Mesendoderm (in vitro differentiated cells): ENCODE results near the gene KCNAB2.

Experiments used
- DNase-seq: peaks from one replicate; pipeline ENCODE4 v3.0.0; 2013
- H2AK5ac ChIP-seq: 2 replicates; pipeline ENCODE4 v1.6.1; 2013; ENCODE audit warnings: low read length, inconsistent platforms
- H2BK120ac ChIP-seq: 2 replicates; pipeline ENCODE4 v1.6.1; 2013; ENCODE audit warnings: low read depth, mild to moderate bottlenecking, low read length, moderate library complexity, mixed read lengths
- H2BK15ac ChIP-seq: replicated peaks from 2 replicates; pipeline ENCODE4 v1.6.1; 2013; ENCODE audit warnings: low read depth, mild to moderate bottlenecking, moderate library complexity
- H2BK5ac ChIP-seq: 2 replicates; pipeline ENCODE4 v1.6.1; 2013; ENCODE audit warnings: low read length, inconsistent platforms
- H3K18ac ChIP-seq: 2 replicates; pipeline ENCODE4 v1.6.1; 2013; ENCODE audit warnings: mild to moderate bottlenecking, low read length, mixed read lengths
- H3K23ac ChIP-seq: one replicate; pipeline ENCODE4 v1.6.1; 2013; ENCODE audit warnings: low read length
- H3K27ac ChIP-seq: 2 replicates; pipeline ENCODE4 v1.5.1; 2013; ENCODE audit warnings: low read depth, mild to moderate bottlenecking, inconsistent platforms, low read length, moderate library complexity
- H3K27me3 ChIP-seq: 2 replicates; pipeline ENCODE4 v1.6.1; 2013; ENCODE audit warnings: low read length, control low read depth, mild to moderate bottlenecking, inconsistent platforms; ENCODE audit not compliant: insufficient read depth, poor library complexity
- H3K36me3 ChIP-seq: 2 replicates; pipeline ENCODE4 v1.6.1; 2013; ENCODE audit warnings: low read length, inconsistent platforms; ENCODE audit not compliant: control insufficient read depth, insufficient read depth
- H3K4ac ChIP-seq: one replicate; pipeline ENCODE4 v1.6.1; 2013; ENCODE audit warnings: low read depth, mild to moderate bottlenecking, low read length, moderate library complexity
- H3K4me1 ChIP-seq: 2 replicates; pipeline ENCODE4 v1.6.1; 2013; ENCODE audit warnings: low read depth, low read length, inconsistent platforms; ENCODE audit not compliant: control insufficient read depth
- H3K4me2 ChIP-seq: 2 replicates; pipeline ENCODE4 v1.6.1; 2013; ENCODE audit warnings: low read length
- H3K4me3 ChIP-seq: 2 replicates; pipeline ENCODE4 v1.5.1; 2013; ENCODE audit warnings: mild to moderate bottlenecking, low read length
- H3K56ac ChIP-seq: one replicate; pipeline ENCODE4 v1.6.1; 2013; ENCODE audit warnings: low read length
- H3K79me1 ChIP-seq: 2 replicates; pipeline ENCODE4 v1.6.1; 2013; ENCODE audit warnings: low read length, inconsistent platforms
- H3K79me2 ChIP-seq: 2 replicates; pipeline ENCODE4 v1.6.1; 2013; ENCODE audit warnings: mild to moderate bottlenecking, low read length; ENCODE audit not compliant: control insufficient read depth, insufficient read depth
- H3K9ac ChIP-seq: 2 replicates; pipeline ENCODE4 v1.6.1; 2013; ENCODE audit warnings: low read length, inconsistent platforms
- H4K5ac ChIP-seq: one replicate; pipeline ENCODE4 v1.6.1; 2013; ENCODE audit warnings: low read length
- H4K8ac ChIP-seq: one replicate; pipeline ENCODE4 v1.6.1; 2013; ENCODE audit warnings: low read depth, mild to moderate bottlenecking, control low read depth, low read length, moderate library complexity
- WGBS: extraction: QIAGEN DNeasy Blood & Tissue Kit; methylation state at CpG from one replicate; pipeline ENCODE4 v1.1.7; 2013; ENCODE audit warnings: low lambda C conversion rate, missing lambda C conversion rate; ENCODE audit not compliant: insufficient coverage; ENCODE audit errors: extremely low coverage; 5-methylcytosine and 5-hydroxymethylcytosine counted together

The KCNAB2 gene

DNA sequence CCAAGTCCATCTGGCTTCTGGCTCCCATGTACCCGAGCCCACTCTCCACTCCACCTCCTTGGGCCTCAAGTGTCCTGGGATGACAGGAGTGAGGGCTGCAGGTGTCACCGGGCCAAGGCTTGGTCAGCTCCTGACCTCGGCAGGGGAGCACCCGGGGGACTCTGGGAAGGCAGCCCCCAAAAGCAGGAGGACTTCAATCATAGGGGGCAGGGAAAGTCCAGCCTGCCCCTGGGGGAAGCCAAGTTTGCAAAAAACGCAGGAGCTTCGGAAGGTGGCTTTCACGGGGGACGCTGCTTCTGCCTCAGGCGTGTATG lies 56.8 kb downstream of the KCNAB2 start:
- H3K56ac ChIP-seq = no peak overlapping the region
- no CpG with 5 or more reads among the region's 9 CpGs for WGBS
- H3K79me2 ChIP-seq = no peaks in the 10 kb centered on the region
- no peak overlapping the region for H3K9ac ChIP-seq
- no peak overlapping the region for H2BK5ac ChIP-seq
- no peaks in the 10 kb centered on the region for H3K36me3 ChIP-seq
- H4K8ac ChIP-seq = no peak overlapping the region
- no peak overlapping the region for H3K4ac ChIP-seq
- no peak overlapping the region for H3K4me3 ChIP-seq
- no peak overlapping the region for H3K4me2 ChIP-seq
- no peak overlapping the region for H2AK5ac ChIP-seq
- H3K4me1 ChIP-seq = no peaks in the 10 kb centered on the region
- H3K27me3 ChIP-seq = no peaks in the 10 kb centered on the region
- H4K5ac ChIP-seq = no peak overlapping the region
- no peak overlapping the region for H2BK120ac ChIP-seq
- no peak overlapping the region for H3K18ac ChIP-seq
- no peak for DNase-seq
- H2BK15ac ChIP-seq = no peak overlapping the region
- no peaks in the 10 kb centered on the region for H3K79me1 ChIP-seq
- H3K27ac ChIP-seq = no peak overlapping the region
- no peak overlapping the region for H3K23ac ChIP-seq

DNA sequence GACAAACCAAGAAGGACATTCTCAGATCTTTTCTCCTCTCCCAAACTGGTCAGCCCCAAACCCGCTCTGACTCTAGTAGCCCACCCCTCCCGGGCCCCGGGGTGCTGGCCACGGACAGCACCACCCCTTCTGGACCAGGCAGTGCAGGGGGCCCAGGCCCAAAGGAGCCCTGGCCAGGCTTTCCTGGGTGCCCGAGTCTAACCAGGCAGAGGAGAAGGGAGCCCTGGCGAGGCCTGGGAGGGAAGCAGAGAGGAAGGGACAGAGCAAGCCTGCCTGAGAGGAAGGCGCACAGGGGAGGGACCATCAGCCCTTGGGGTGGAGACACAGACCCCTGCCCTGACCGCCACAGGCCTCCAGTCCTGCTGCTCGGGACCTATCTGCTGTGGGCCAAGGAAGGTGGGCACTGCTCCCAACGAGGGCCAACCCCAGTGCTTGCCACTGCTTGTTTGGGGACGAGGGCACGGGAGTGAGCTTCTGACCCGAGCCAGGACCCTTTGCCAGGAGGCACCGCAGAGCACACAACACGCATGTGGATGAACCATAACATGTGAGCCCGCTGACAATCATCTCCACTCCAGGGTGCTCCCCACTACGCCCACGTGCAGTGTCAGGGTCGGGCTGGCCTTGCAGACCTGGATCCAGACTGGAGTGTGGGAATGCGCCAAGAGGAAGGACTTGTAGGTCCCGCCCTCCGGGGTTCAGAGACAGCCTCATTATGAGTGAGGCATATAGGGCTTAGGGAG lies 57.6 kb downstream of the KCNAB2 start:
- Histone ChIP-seq H3K23ac (no peak overlapping the region), H3K27ac (no peak overlapping the region), H3K79me2 (no peaks in the 10 kb centered on the region), H3K18ac (no peak overlapping the region), H3K4me2 (no peak overlapping the region), H3K36me3 (no peaks in the 10 kb centered on the region), H3K79me1 (no peaks in the 10 kb centered on the region), H3K4me1 (no peaks in the 10 kb centered on the region), H3K4me3 (no peak overlapping the region), H3K56ac (no peak overlapping the region), H4K8ac (no peak overlapping the region), H2AK5ac (no peak overlapping the region), H3K4ac (no peak overlapping the region), H2BK5ac (no peak overlapping the region), H3K9ac (no peak overlapping the region), H3K27me3 (no peaks in the 10 kb centered on the region), H4K5ac (no peak overlapping the region), H2BK15ac (no peak overlapping the region), H2BK120ac (no peak overlapping the region)
- DNase-seq = no peak
- no CpG with 5 or more reads among the region's 22 CpGs for WGBS

DNA sequence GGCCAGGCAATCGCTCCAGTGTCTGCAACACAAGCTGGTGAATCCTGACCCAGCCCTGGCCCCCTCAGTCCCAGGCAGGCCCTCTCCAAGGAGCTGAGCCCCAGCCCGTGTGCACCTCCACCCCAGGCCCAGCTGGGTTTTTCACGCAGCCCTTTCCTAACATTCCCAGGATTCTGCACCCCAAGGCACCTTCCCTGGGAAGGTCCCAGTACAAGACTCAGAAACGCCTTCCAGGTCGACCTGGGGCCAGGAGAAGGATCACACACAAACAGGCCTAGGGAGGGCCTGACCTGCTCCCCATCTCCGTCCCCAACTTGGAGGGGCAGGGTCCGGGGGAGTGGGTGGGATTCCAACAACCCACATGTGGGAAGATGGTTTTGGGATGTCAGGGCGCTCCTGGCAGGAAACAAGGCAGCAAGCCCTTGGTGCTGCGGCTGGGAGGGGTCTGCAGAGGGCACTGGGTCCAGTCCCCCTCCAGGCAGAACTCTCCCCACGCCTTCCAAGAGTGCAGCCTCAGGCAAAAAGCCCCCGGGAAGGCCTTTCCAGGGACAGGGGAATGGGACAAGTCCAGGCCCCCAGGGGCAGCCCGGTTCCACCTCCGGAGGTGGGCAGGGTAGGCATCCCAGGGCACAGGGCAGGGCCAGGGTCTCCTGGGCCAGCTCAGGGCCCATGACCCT lies 58.3 kb downstream of the KCNAB2 start:
- Histone ChIP-seq H3K27me3 (no peaks in the 10 kb centered on the region), H3K4me1 (no peaks in the 10 kb centered on the region)
- no peak for DNase-seq

GRCh38 chr1:6104631-6105030 lies 58.9 kb downstream of the KCNAB2 start:
- Histone ChIP-seq H3K79me1 (no peaks in the 10 kb centered on the region), H3K23ac (no peak overlapping the region), H3K9ac (no peak overlapping the region), H3K4me1 (no peaks in the 10 kb centered on the region), H3K36me3 (no peaks in the 10 kb centered on the region), H3K4ac (no peak overlapping the region), H3K4me2 (no peak overlapping the region), H2BK5ac (no peak overlapping the region), H3K18ac (no peak overlapping the region), H3K27me3 (no peaks in the 10 kb centered on the region), H4K8ac (no peak overlapping the region), H2BK120ac (no peak overlapping the region), H2AK5ac (no peak overlapping the region), H3K56ac (no peak overlapping the region), H4K5ac (no peak overlapping the region), H3K4me3 (no peak overlapping the region), H3K27ac (no peak overlapping the region), H3K79me2 (no peaks in the 10 kb centered on the region), H2BK15ac (no peak overlapping the region)
- no CpG with 5 or more reads among the region's 9 CpGs for WGBS
- DNase-seq = no peak

More for the DNA sequence above, 58.3 kb downstream of the KCNAB2 start:
- Histone ChIP-seq H3K23ac (no peak overlapping the region), H3K18ac (no peak overlapping the region), H2BK5ac (no peak overlapping the region), H3K79me1 (no peaks in the 10 kb centered on the region), H3K79me2 (no peaks in the 10 kb centered on the region), H3K4me2 (no peak overlapping the region), H2AK5ac (no peak overlapping the region), H2BK15ac (no peak overlapping the region), H3K36me3 (no peaks in the 10 kb centered on the region), H4K8ac (no peak overlapping the region), H3K4me3 (no peak overlapping the region), H3K56ac (no peak overlapping the region), H3K9ac (no peak overlapping the region), H4K5ac (no peak overlapping the region), H3K27ac (no peak overlapping the region), H3K4ac (no peak overlapping the region), H2BK120ac (no peak overlapping the region)
- no CpG with 5 or more reads among the region's 13 CpGs for WGBS

- H3K9ac ChIP-seq = no peak overlapping the region
- no peaks in the 10 kb centered on the region for H3K79me2 ChIP-seq
- H3K79me1 ChIP-seq = no peaks in the 10 kb centered on the region
- no peak overlapping the region for H3K56ac ChIP-seq
- DNase-seq = no peak
- H3K23ac ChIP-seq = no peak overlapping the region
- no peak overlapping the region for H2BK120ac ChIP-seq
- no peaks in the 10 kb centered on the region for H3K4me1 ChIP-seq
- H3K4me2 ChIP-seq = no peak overlapping the region
- no peak overlapping the region for H4K5ac ChIP-seq
- H2BK15ac ChIP-seq = no peak overlapping the region
- no peak overlapping the region for H4K8ac ChIP-seq
- no peaks in the 10 kb centered on the region for H3K36me3 ChIP-seq
- H3K27ac ChIP-seq = no peak overlapping the region
- no peak overlapping the region for H2BK5ac ChIP-seq
- H3K4ac ChIP-seq = no peak overlapping the region
- H2AK5ac ChIP-seq = no peak overlapping the region
- no peaks in the 10 kb centered on the region for H3K27me3 ChIP-seq
- no CpG with 5 or more reads among the region's 12 CpGs for WGBS
- no peak overlapping the region for H3K4me3 ChIP-seq
- no peak overlapping the region for H3K18ac ChIP-seq
Measured at GRCh38 chr1:6105218-6105679, 59.6 kb downstream of the KCNAB2 start.
